ENCODE results near the gene ACSL5.
"Not testable (repeated sequence)": the region's sequence is repeated elsewhere in the genome, so short reads cannot be mapped to it uniquely, and the experiment has no call there.

GRCh38 chr10:112372182-112372810, 1.6 kb upstream of the ACSL5 start:
- not testable (repeated sequence) for TF ChIP-seq CTCF (conservative IDR thresholded peaks at IDR 0.05); ZFX (IDR thresholded peaks at IDR 0.05)
